GM12872 (cell line): ENCODE results near the gene ST6GALNAC1.

Experiments
- TF ChIP-seq, protein P1 (sequence below): IDR thresholded peaks from 3 replicates; pipeline ENCODE4 v1.5.1; 2011; ENCODE audit warnings: low read depth, mild to moderate bottlenecking, low read length, moderate library complexity; ENCODE audit not compliant: insufficient read depth

The ST6GALNAC1 gene

DNA sequence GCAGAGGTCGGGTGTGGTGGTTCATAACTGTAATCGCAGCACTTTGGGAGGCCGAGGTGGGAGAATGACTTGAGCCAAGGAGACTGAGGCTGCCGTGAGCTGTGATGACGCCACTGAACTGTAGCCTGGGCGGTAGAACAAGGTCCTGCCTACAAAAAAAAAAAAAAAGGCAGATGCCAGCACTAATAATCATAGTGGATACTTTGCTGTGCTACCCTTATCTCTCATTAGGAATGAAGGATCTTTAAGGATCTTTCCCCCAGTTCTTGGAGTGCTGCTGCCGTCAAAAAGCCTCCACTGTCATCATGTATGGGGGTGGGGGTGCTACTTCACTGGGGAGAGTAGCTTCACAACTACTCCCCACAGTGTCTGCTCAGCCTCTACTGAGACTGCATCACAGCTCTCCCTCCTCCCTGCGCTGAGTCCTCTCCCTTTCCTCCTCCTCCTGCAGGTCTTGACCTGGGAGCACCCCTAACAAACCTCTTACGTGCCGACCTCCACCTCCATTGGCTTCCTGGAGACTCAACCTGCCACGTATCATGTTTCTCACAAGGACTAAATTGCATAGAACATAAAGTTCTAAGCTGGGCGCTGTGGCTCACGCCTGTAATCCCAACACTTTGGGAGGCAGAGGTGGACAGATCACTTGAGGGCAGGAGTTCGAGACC, 24.4 kb upstream of the ST6GALNAC1 start:
- TF ChIP-seq, protein P1, sequence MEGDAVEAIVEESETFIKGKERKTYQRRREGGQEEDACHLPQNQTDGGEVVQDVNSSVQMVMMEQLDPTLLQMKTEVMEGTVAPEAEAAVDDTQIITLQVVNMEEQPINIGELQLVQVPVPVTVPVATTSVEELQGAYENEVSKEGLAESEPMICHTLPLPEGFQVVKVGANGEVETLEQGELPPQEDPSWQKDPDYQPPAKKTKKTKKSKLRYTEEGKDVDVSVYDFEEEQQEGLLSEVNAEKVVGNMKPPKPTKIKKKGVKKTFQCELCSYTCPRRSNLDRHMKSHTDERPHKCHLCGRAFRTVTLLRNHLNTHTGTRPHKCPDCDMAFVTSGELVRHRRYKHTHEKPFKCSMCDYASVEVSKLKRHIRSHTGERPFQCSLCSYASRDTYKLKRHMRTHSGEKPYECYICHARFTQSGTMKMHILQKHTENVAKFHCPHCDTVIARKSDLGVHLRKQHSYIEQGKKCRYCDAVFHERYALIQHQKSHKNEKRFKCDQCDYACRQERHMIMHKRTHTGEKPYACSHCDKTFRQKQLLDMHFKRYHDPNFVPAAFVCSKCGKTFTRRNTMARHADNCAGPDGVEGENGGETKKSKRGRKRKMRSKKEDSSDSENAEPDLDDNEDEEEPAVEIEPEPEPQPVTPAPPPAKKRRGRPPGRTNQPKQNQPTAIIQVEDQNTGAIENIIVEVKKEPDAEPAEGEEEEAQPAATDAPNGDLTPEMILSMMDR, result no peak

- TF ChIP-seq, protein P1, result no peak
Measured at GRCh38 chr17:76667491-76667755, 23.9 kb upstream of the ST6GALNAC1 start.

GRCh38 chr17:76660656-76661042, 17.1 kb upstream of the ST6GALNAC1 start:
- TF ChIP-seq, protein P1, result no peak

DNA sequence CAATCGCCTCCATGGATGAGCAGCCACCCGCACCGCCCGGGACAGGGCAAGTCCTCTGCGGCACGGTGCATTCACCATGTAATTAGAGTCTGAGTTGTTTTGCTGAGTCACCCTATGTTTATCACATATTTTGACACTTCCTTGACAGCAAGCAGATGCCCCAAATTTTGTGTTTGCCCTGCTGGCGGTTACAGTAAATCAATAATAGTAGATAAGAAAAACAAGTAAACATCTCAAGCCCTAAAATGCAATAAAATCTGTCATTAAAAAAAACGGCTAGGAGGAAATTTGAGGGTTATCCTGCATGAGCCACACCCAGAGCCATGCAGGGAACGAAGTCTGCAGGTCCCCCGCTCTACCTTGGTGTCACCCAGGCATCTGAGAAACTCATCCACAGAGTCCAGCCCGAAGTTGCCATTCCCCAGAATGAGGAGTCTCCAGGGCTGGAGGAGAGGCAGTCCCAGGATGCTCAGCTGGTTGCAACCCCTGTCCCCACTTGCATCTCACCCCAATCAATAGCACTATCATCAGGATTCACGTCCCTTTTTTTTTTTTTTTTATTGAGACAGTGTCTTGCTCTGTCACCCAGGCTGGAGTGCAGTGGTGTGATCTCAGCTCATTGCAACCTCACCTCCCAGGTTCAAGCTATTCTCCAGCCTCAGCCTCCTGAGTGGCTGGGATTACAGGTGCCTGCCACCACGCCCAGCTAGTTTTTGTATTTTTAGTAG, 16.5 kb upstream of the ST6GALNAC1 start:
- TF ChIP-seq, protein P1, result no peak

GRCh38 chr17:76658242-76658662, 14.7 kb upstream of the ST6GALNAC1 start:
- TF ChIP-seq, protein P1, result no peak

DNA sequence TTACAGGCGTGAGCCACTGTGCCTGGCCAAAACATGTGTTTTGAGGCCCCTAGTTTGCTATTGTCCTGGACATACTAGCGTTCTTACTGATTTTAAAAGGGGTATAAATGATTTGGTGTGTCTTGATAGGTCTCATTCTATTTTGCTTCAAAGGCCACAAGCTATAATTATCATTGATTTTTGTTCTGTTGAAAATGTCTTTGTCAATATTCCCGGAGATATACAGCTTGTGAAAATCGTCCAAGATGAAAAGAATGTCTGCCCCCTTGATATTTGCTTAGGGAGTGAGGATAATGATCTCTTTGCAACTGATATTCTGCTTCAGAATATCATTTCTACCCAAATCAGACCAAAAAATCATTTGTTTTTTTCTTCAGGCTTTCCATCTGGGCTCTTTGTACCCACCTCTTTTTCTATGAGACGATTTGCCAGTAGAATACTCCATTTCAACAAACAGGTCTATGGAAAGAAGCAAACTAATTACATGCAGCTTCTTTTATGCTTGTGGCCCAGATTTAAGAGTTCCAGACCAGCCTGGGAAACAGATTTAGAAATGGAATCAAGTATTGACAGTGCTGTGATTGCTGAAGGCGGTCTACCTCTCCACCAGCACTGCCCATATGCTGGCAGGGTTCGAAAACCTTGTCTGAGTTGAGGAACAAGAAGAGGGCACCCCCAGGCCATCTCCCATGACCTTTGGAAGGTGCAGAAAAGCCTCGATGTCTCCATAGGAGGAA, 14.1 kb upstream of the ST6GALNAC1 start:
- TF ChIP-seq, protein P1, result no peak

GRCh38 chr17:76654408-76654807, 10.9 kb upstream of the ST6GALNAC1 start:
- TF ChIP-seq, protein P1, result no peak
